H1 (cell line): ENCODE data around the gene LGALS4. TPM values are rescaled to one million over a fixed set of nuclear protein-coding genes. Genes with fewer than 3 reads are reported as not detected.

Experiments used
- CTCF ChIP-seq, 3 experiments: IDR thresholded peaks; 1 replicate in 2 of 3; 2 replicates in 1 of 3; pipeline versions ENCODE4 v1.5.1 to v1.6.1; 2011; ENCODE audit warnings: low read length in 3 of 3, mild to moderate bottlenecking in 3 of 3, inconsistent platforms in 2 of 3, low read depth in 1 of 3, moderate library complexity in 1 of 3; ENCODE audit not compliant: insufficient read depth in 1 of 3; ENCODE audit errors: control extremely low read depth in 1 of 3
- polyA plus RNA-seq, 7 experiments: library from polyadenylated mRNA; depleted of rRNA in 3 of 7; stranded (reverse) in 5 of 7; unstranded in 2 of 7; fragments of >200 nt in 5 of 7; fragments of 200-250 nt in 2 of 7; gene quantifications; 1 replicate in 5 of 7; 2 replicates in 1 of 7; 4 replicates in 1 of 7; pipeline versions ENCODE4 v1.2.1 to v1.2.3, GENCODE V29; 2011 to 2013; ENCODE audit warnings: missing spikeins in 2 of 7, mixed read lengths in 2 of 7
- total RNA-seq: library from RNA; stranded (reverse); fragmentation: NEBNext Ultra II Directional; extraction: Animal tissue kit (Norgen Biotek cat#: 25700); gene quantifications from 2 replicates; pipeline ENCODE4 v1.2.1, GENCODE V29; 2021

Gene LGALS4
- total and polyA plus RNA-seq, 2 of the 8 experiments (the other 6 are each of a cell fraction or from before 2014, with no cell fraction given) = 0.32 to 0.37 TPM

GRCh38 chr19:38850436-38850975, 37.8 kb upstream of the LGALS4 start (continued):
- no peak for TF ChIP-seq CTCF (IDR thresholded peaks at IDR 0.05; ENCODE audit: control extremely low read depth in 1 of 3, insufficient read depth in 1 of 3, low read depth in 1 of 3, low read length in 3 of 3)
